Hepatocyte (in vitro differentiated cells): ENCODE measurements around the gene MRPL36.

Experiments
- CTCF ChIP-seq: fragments of 200-600 bp; sonication (generic); IDR thresholded peaks from 2 replicates; pipeline ENCODE4 v1.5.1; 2016; ENCODE audit warnings: antibody characterized with exemption, mild to moderate bottlenecking; ENCODE audit not compliant: poor library complexity
- EZH2 ChIP-seq: fragments of 200-600 bp; sonication (generic); IDR thresholded peaks from 2 replicates; pipeline ENCODE4 v1.6.1; 2016; ENCODE audit warnings: antibody characterized with exemption, mild to moderate bottlenecking, borderline replicate concordance

DNA sequence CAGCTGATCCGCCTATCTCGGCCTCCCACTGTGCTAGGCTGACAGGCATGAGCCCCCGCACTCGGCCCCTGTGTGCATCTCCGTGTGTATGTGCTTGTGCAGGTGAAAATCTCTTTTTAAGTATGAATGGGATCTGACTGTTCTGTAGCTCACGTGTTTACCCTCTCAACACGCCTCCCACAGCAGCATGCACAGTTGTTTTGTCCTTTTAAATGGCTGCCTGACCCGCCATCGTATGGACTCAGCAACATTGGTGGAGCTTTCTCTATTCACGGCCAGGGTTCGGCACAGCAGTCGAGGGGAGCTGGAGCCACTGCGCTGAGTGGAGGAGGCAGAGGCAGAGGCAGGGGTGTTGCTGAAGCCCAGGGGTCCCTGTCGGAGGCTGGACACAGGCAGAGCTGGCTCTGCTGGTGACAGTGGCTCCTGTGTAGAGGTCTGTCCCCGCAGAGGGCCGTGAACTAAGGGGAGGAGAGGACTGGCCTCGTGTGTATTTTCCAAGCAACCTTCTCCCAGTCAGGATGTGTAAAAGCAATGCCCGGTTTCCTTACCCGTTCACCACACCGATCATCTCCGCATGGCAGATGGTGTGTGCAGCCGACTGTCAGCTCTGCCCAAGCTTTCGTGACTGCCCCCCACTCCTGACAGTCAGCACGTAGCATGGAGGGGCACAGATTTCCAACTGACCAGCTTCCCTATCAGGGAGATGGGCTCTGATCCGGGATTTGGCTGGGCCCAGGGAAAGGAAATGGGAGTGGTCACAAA lies 37.3 kb downstream of the MRPL36 start:
- TF ChIP-seq CTCF, result no peak
- no peak for TF ChIP-seq EZH2
